ENCODE measurements around the gene RAB6A.

- TF ChIP-seq CTCF (IDR thresholded peaks at IDR 0.05; ENCODE audit: insufficient read depth, low read length), result no peak
- TF ChIP-seq POLR2AphosphoS5 (IDR thresholded peaks at IDR 0.05; ENCODE audit: low read depth), result no peak
- TF ChIP-seq REST (IDR thresholded peaks at IDR 0.05; ENCODE audit: insufficient replicate concordance, low read depth), result no peak
Observed at GRCh38 chr11:73637012-73637411, 123.9 kb downstream of the RAB6A start.

Data from HL-60 (cell line).